ENCODE measurements around the gene CHML. TPM values are rescaled to one million over a fixed set of nuclear protein-coding genes. Genes with fewer than 3 reads are reported as not detected.

The CHML gene
- total RNA-seq, 4 donors from 2014 or later = 5.7 to 9.6 (median 6.8) TPM

- H3K4me1 ChIP-seq = peaks cover 0 to 3% (median 0%) of the 10 kb centered on the region in 4 donors
- WGBS, 2 donors = 87 to 93% methylated on average over 1 of the region's 1 CpG
- H3K9me3 ChIP-seq = no peaks in the 10 kb centered on the region
- no peak overlapping the region for H3K4me3 ChIP-seq
- no peak overlapping the region for H3K27ac ChIP-seq
- no peak for DNase-seq (ENCODE audit: low spot score in 2 of 2)
- H3K27me3 ChIP-seq = no peaks in the 10 kb centered on the region
- H3K36me3 ChIP-seq = no peaks in the 10 kb centered on the region
- TF ChIP-seq CTCF (IDR thresholded peaks at IDR 0.05) = no peak
These were observed 14.5 kb upstream of the CHML start for GRCh38 chr1:241654641-241655040.

GRCh38 chr1:241654019-241654418 lies 13.8 kb upstream of the CHML start:
- H3K27me3 ChIP-seq = no peaks in the 10 kb centered on the region
- H3K36me3 ChIP-seq = no peaks in the 10 kb centered on the region
- no peak overlapping the region for H3K4me3 ChIP-seq
- peaks cover 0 to 3% (median 0%) of the 10 kb centered on the region in 4 donors for H3K4me1 ChIP-seq
- 16 to 17% methylated on average over 1 of the region's 1 CpG for WGBS, 2 donors
- TF ChIP-seq CTCF (IDR thresholded peaks at IDR 0.05) = no peak
- TF ChIP-seq POLR2A (IDR thresholded peaks at IDR 0.05) = no peak
- TF ChIP-seq EP300 (IDR thresholded peaks at IDR 0.05) = no peak
- no peaks in the 10 kb centered on the region for H3K9me3 ChIP-seq
- DNase-seq (ENCODE audit: low spot score in 2 of 2) = no peak
- H3K27ac ChIP-seq = no peak overlapping the region

- Histone ChIP-seq H3K4me3 (no peak within 1 kb of the TSS), H3K27ac (no peak within 1 kb of the TSS), H3K36me3 (no peaks in the 10 kb centered on the region), H3K9me3 (no peaks in the 10 kb centered on the region), H3K4me1 (peaks cover 0 to 3% (median 0%) of the 10 kb centered on the region in 4 donors), H3K27me3 (no peaks in the 10 kb centered on the region)
- TF ChIP-seq CTCF (IDR thresholded peaks at IDR 0.05) = no peak
- TF ChIP-seq POLR2A (IDR thresholded peaks at IDR 0.05) = no peak
- no peak for TF ChIP-seq EP300 (IDR thresholded peaks at IDR 0.05)
- no peak for DNase-seq (ENCODE audit: low spot score in 2 of 2)
- 88 to 95% methylated on average over 4 of the region's 4 CpGs for WGBS, 2 donors
These were observed 11.8 kb upstream of the CHML start, which contains the start of gene WDR64 for GRCh38 chr1:241652012-241652411. Gene WDR64 (plus strand): TSS chr1:241652281. CDS start chr1:241652485, 204 bp downstream.

- Histone ChIP-seq H3K4me1 (peaks cover 0 to 13% (median 0%) of the 10 kb centered on the region in 4 donors), H3K27me3 (no peaks in the 10 kb centered on the region), H3K9me3 (no peaks in the 10 kb centered on the region), H3K27ac (no peak overlapping the region), H3K36me3 (no peaks in the 10 kb centered on the region), H3K4me3 (no peak overlapping the region)
- WGBS, 2 donors = 91 to 100% methylated on average over 1 of the region's 1 CpG
- no peak for DNase-seq (ENCODE audit: low spot score in 2 of 2)
- TF ChIP-seq EP300 (IDR thresholded peaks at IDR 0.05) (no peak), CTCF (IDR thresholded peaks at IDR 0.05) (no peak), POLR2A (IDR thresholded peaks at IDR 0.05) (no peak)
These were observed 8.0 kb upstream of the CHML start for GRCh38 chr1:241648159-241648558.

GRCh38 chr1:241647658-241648057 lies 7.5 kb upstream of the CHML start:
- 84 to 100% methylated on average over 1 of the region's 1 CpG for WGBS, 2 donors
- H3K27me3 ChIP-seq = no peaks in the 10 kb centered on the region

More at GRCh38 chr1:241647658-241648057, 7.5 kb upstream of the CHML start:
- no peaks in the 10 kb centered on the region for H3K36me3 ChIP-seq
- peaks cover 0 to 13% (median 0%) of the 10 kb centered on the region in 4 donors for H3K4me1 ChIP-seq
- no peak for DNase-seq (ENCODE audit: low spot score in 2 of 2)
- TF ChIP-seq POLR2A (IDR thresholded peaks at IDR 0.05) (no peak), CTCF (IDR thresholded peaks at IDR 0.05) (no peak), EP300 (IDR thresholded peaks at IDR 0.05) (no peak)
- H3K4me3 ChIP-seq = no peak overlapping the region
- no peaks in the 10 kb centered on the region for H3K9me3 ChIP-seq
- H3K27ac ChIP-seq = no peak overlapping the region

Measured in tibial nerve (tissue), 4 donors.